ENCODE data around the gene OR5B3. TPM values are rescaled to one million over a fixed set of nuclear protein-coding genes. Genes with fewer than 3 reads are reported as not detected.

OR5B3 gene
- total RNA-seq, 1 donor, result not detected

DNA sequence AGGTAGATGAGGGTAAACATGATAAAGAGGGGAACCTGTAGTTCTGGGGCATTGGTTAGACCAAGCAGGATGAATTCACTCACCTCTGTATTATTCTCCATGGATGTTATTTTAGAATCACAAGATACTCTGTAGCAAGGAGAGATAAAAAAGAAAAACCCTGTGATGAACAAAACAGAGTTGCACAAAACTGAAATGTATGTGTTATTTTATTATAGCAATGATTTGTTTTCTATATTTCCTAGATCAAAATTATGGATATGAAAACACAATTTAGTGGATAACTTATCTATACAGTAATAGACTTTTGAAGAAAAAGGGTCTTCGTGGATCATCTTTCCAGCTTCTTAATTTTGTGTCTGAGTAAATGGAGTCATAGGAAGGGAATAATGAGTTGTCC is 47.7 kb downstream of the OR5B3 start, which contains the start of gene OR5B17:
TSS of gene OR5B17 (minus strand) at position 101 of the 400 bp plus-strand sequence. CDS start at position 101, 0 bp downstream.
- Histone ChIP-seq H3K79me2 (ENCODE audit: insufficient read depth, low read length) (no peaks in the 10 kb centered on the region), H3K4me1 (ENCODE audit: insufficient read depth, low read length) (no peaks in the 10 kb centered on the region), H2AFZ (ENCODE audit: low read length) (peak within 1 kb of the TSS; percentile 37), H4K20me1 (ENCODE audit: insufficient read depth, low read length) (no peaks in the 10 kb centered on the region), H3K36me3 (ENCODE audit: insufficient read depth, low read length) (no peaks in the 10 kb centered on the region), H3K4me2 (ENCODE audit: insufficient read depth, low read length) (no peak within 1 kb of the TSS), H3K9me3 (ENCODE audit: low read depth, low read length) (no peaks in the 10 kb centered on the region), H3K27me3 (ENCODE audit: insufficient read depth, low read length) (no peaks in the 10 kb centered on the region), H3K27ac (ENCODE audit: low read depth, low read length) (no peak within 1 kb of the TSS), H3K4me3 (ENCODE audit: insufficient read depth, low read length) (no peak within 1 kb of the TSS)
- DNase-seq (ENCODE audit: insufficient read length, low spot score, missing footprints), result no peak
- no peak for TF ChIP-seq CTCF (IDR thresholded peaks at IDR 0.05; ENCODE audit: extremely low read depth, low read depth, low read length)

GRCh38 chr11:58354727-58355126 is 51.9 kb downstream of the OR5B3 start:
- no peaks in the 10 kb centered on the region for H3K36me3 ChIP-seq (ENCODE audit: insufficient read depth, low read length)
- TF ChIP-seq CTCF (IDR thresholded peaks at IDR 0.05; ENCODE audit: extremely low read depth, low read depth, low read length), result no peak
- no peaks in the 10 kb centered on the region for H4K20me1 ChIP-seq (ENCODE audit: insufficient read depth, low read length)
- no peak overlapping the region for H3K27ac ChIP-seq (ENCODE audit: low read depth, low read length)
- no peak overlapping the region for H2AFZ ChIP-seq (ENCODE audit: low read length)
- H3K4me1 ChIP-seq (ENCODE audit: insufficient read depth, low read length), result no peaks in the 10 kb centered on the region
- no peaks in the 10 kb centered on the region for H3K79me2 ChIP-seq (ENCODE audit: insufficient read depth, low read length)
- no peaks in the 10 kb centered on the region for H3K27me3 ChIP-seq (ENCODE audit: insufficient read depth, low read length)
- H3K4me3 ChIP-seq (ENCODE audit: insufficient read depth, low read length), result no peak overlapping the region
- no peak overlapping the region for H3K4me2 ChIP-seq (ENCODE audit: insufficient read depth, low read length)
- H3K9me3 ChIP-seq (ENCODE audit: low read depth, low read length), result no peaks in the 10 kb centered on the region
- DNase-seq (ENCODE audit: insufficient read length, low spot score, missing footprints), result no peak

Other genes with a start within 250 kb of the OR5B3 start
- not detected in 2 replicates for gene OR9Q2, start 217.8 kb downstream of the OR5B3 start, total RNA-seq
- gene OR1S2, start 202.7 kb downstream of the OR5B3 start, total RNA-seq, result not detected in 2 replicates
- not detected in 2 replicates for gene OR1S1, start 194.2 kb downstream of the OR5B3 start, total RNA-seq
- not detected in 2 replicates for gene OR10Q1, start 178.0 kb downstream of the OR5B3 start, total RNA-seq
- gene OR10W1, start 138.6 kb downstream of the OR5B3 start, total RNA-seq, result not detected in 2 replicates
- gene OR5B17, start 47.8 kb downstream of the OR5B3 start, total RNA-seq, result not detected in 2 replicates
- gene OR5B2, start 21.2 kb upstream of the OR5B3 start, total RNA-seq, result not detected in 2 replicates
- gene OR5B12, start 35.4 kb upstream of the OR5B3 start, total RNA-seq, result not detected in 2 replicates
- not detected in 2 replicates for gene OR5B21, start 101.2 kb upstream of the OR5B3 start, total RNA-seq
- 8.5 and 14.5 TPM in 2 replicates for gene LPXN, start 169.0 kb upstream of the OR5B3 start, total RNA-seq
- gene ZFP91, start 172.2 kb upstream of the OR5B3 start, total RNA-seq, result 61.2 and 62.5 TPM in 2 replicates
- gene CNTF, start 215.8 kb upstream of the OR5B3 start, total RNA-seq, result 1.4 and 1.8 TPM in 2 replicates

Measured in osteoblast (primary cell).